ENCODE results near the gene LRP1B. TPM values are rescaled to one million over a fixed set of nuclear protein-coding genes. Genes with fewer than 3 reads are reported as not detected.

LRP1B gene
- total RNA-seq, 1 donor from 2014 or later: not detected

DNA sequence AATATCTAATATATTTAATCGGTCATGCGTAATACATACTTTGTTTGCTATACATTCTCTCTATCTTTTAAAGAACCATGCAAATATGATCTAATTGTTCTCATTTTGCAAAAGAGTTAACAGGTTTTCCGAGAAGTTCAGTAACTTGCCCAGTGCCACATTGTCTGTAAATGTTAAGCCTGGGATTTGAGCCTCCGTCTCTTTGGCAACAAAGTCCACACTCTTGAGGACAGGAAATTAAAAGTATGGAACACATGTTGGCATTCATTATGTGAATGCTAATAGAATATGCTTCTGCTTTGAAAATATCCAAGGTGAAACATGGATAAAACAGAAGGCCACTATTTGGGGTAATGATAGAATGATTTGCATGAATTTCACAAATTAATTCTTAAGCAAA is 85.2 kb downstream of the LRP1B start:
- no peaks in the 10 kb centered on the region for H3K4me1 Mint-ChIP-seq
- CTCF ChIA-PET: no interaction called here

DNA sequence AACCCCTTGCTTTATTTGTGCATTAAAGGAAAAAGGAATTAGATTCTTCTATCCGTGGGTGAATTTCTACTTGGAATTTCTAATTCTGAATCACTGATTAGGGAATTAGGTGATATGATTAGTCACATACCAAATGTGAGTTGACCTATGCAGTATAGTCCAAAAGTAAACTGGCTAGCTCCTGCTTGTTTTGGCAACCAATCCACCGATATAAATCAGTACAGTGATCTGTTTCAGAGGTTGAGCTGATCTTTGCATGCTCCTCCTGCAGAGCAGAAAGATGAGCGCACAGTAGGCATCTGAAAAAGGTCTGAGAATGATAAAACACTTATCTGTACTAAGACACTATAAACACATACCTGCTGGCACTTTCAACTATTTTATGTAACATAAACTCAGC is 86.6 kb downstream of the LRP1B start:
- H3K27me3 Mint-ChIP-seq: no peaks in the 10 kb centered on the region
- no peak overlapping the region for H3K4me3 Mint-ChIP-seq
- no peak for TF ChIP-seq CTCF (IDR thresholded peaks at IDR 0.05)
- CTCF ChIA-PET: no interaction called here
- POLR2A ChIA-PET: no interaction called here
- no peak overlapping the region for H3K27ac Mint-ChIP-seq
- intact Hi-C loops (cut with micrococcal nuclease): no loop called here
- H3K4me1 Mint-ChIP-seq: no peaks in the 10 kb centered on the region
- H3K9me3 Mint-ChIP-seq: no peaks in the 10 kb centered on the region
- no peaks in the 10 kb centered on the region for H3K36me3 Mint-ChIP-seq (ENCODE audit: low read depth)
- ATAC-seq (ENCODE audit: low read depth) (no peak), DNase-seq (no peak)

More for the DNA sequence above, 85.2 kb downstream of the LRP1B start:
- no peak for TF ChIP-seq CTCF (IDR thresholded peaks at IDR 0.05)
- Mint-ChIP-seq H3K27ac (no peak overlapping the region), H3K9me3 (no peaks in the 10 kb centered on the region), H3K27me3 (no peaks in the 10 kb centered on the region), H3K4me3 (no peak overlapping the region), H3K36me3 (ENCODE audit: low read depth) (no peaks in the 10 kb centered on the region)
- POLR2A ChIA-PET: no interaction called here
- ATAC-seq (ENCODE audit: low read depth) (no peak), DNase-seq (no peak)
- intact Hi-C loops (cut with micrococcal nuclease): no loop called here

GRCh38 chr2:142042536-142043199 is 88.1 kb downstream of the LRP1B start:
- DNase-seq (no peak), ATAC-seq (ENCODE audit: low read depth) (no peak)
- Mint-ChIP-seq H3K27ac (no peak overlapping the region), H3K4me3 (no peak overlapping the region), H3K9me3 (no peaks in the 10 kb centered on the region), H3K36me3 (ENCODE audit: low read depth) (no peaks in the 10 kb centered on the region), H3K4me1 (no peaks in the 10 kb centered on the region), H3K27me3 (no peaks in the 10 kb centered on the region)
- intact Hi-C loops (cut with micrococcal nuclease): no loop called here
- ChIA-PET POLR2A (no interaction called here), CTCF (no interaction called here)
- TF ChIP-seq CTCF (IDR thresholded peaks at IDR 0.05): no peak

GRCh38 chr2:142041996-142042395 is 88.8 kb downstream of the LRP1B start:
- no peak overlapping the region for H3K27ac Mint-ChIP-seq
- CTCF ChIA-PET: no interaction called here
- POLR2A ChIA-PET: no interaction called here
- no peaks in the 10 kb centered on the region for H3K36me3 Mint-ChIP-seq (ENCODE audit: low read depth)
- H3K27me3 Mint-ChIP-seq: no peaks in the 10 kb centered on the region
- DNase-seq: no peak
- no peak for TF ChIP-seq CTCF (IDR thresholded peaks at IDR 0.05)
- no peaks in the 10 kb centered on the region for H3K4me1 Mint-ChIP-seq
- intact Hi-C loops (cut with micrococcal nuclease): no loop called here
- H3K9me3 Mint-ChIP-seq: no peaks in the 10 kb centered on the region
- no peak overlapping the region for H3K4me3 Mint-ChIP-seq
- no peak for ATAC-seq (ENCODE audit: low read depth)

GRCh38 chr2:142041105-142041504 is 89.7 kb downstream of the LRP1B start:
- intact Hi-C loops (cut with micrococcal nuclease): no loop called here
- no peak for DNase-seq
- no peak overlapping the region for H3K27ac Mint-ChIP-seq
- H3K9me3 Mint-ChIP-seq: no peaks in the 10 kb centered on the region
- H3K4me3 Mint-ChIP-seq: no peak overlapping the region
- no peaks in the 10 kb centered on the region for H3K36me3 Mint-ChIP-seq (ENCODE audit: low read depth)
- POLR2A ChIA-PET: no interaction called here
- CTCF ChIA-PET: no interaction called here
- ATAC-seq (ENCODE audit: low read depth): no peak
- H3K27me3 Mint-ChIP-seq: no peaks in the 10 kb centered on the region
- no peaks in the 10 kb centered on the region for H3K4me1 Mint-ChIP-seq
- no peak for TF ChIP-seq CTCF (IDR thresholded peaks at IDR 0.05)

Measured in activated B cell treated with CpG ODN at 0.5 μM for 24 hours (primary cell).